Karpas-422 (cell line): ENCODE results near the gene ADGRA1. TPM values are rescaled to one million over a fixed set of nuclear protein-coding genes. Genes with fewer than 3 reads are reported as not detected.
"Not testable (repeated sequence)": the region's sequence is repeated elsewhere in the genome, so short reads cannot be mapped to it uniquely, and the experiment has no call there.

Experiments used
- DNase-seq: peaks from one replicate; pipeline ENCODE4 v3.0.0-alpha.2; 2015
- H2AFZ ChIP-seq: fragments of 200-600 bp; sonication (generic); 2 replicates; pipeline ENCODE4 v1.6.1; 2014; ENCODE audit warnings: antibody characterized with exemption, low read length, mixed read lengths
- H3K27ac ChIP-seq: fragments of 200-600 bp; sonication (generic); 2 replicates; pipeline ENCODE4 v1.5.1; 2014; ENCODE audit warnings: mild to moderate bottlenecking, low read length, moderate library complexity
- H3K27me3 ChIP-seq: fragments of 200-600 bp; sonication (generic); 2 replicates; pipeline ENCODE4 v1.6.1; 2014; ENCODE audit warnings: low read length, mixed read lengths
- H3K36me3 ChIP-seq: fragments of 200-600 bp; sonication (generic); 2 replicates; pipeline ENCODE4 v1.6.1; 2014; ENCODE audit warnings: low read length, mixed read lengths; ENCODE audit not compliant: insufficient read depth
- H3K4me1 ChIP-seq: fragments of 200-600 bp; sonication (generic); 2 replicates; pipeline ENCODE4 v1.6.1; 2014; ENCODE audit warnings: mild to moderate bottlenecking, low read length, mixed read lengths
- H3K4me2 ChIP-seq: fragments of 200-600 bp; sonication (generic); 2 replicates; pipeline ENCODE4 v1.6.1; 2014; ENCODE audit warnings: low read length, low read depth, mild to moderate bottlenecking; ENCODE audit not compliant: poor library complexity, severe bottlenecking
- H3K4me3 ChIP-seq: fragments of 200-600 bp; sonication (generic); 2 replicates; pipeline ENCODE4 v1.5.1; 2014; ENCODE audit warnings: mild to moderate bottlenecking, antibody characterized with exemption, low read length, mixed read lengths
- H3K79me2 ChIP-seq: fragments of 200-600 bp; sonication (generic); 2 replicates; pipeline ENCODE4 v1.6.1; 2014; ENCODE audit warnings: mild to moderate bottlenecking, low read length, mixed read lengths
- H3K9ac ChIP-seq: fragments of 200-600 bp; sonication (generic); 2 replicates; pipeline ENCODE4 v1.6.0; 2014; ENCODE audit warnings: low read length
- H3K9me2 ChIP-seq: fragments of 200-600 bp; sonication (generic), shearing (Covaris generic); replicated peaks from 2 replicates; pipeline ENCODE4 v1.6.0; 2014; ENCODE audit warnings: mild to moderate bottlenecking, low read length, moderate library complexity; ENCODE audit not compliant: insufficient read depth
- H3K9me3 ChIP-seq: fragments of 300-700, 200-600 bp; sonication (generic); 2 replicates; pipeline ENCODE4 v1.6.1; 2014; ENCODE audit warnings: low read length, mixed read lengths
- H4K20me1 ChIP-seq: fragments of 200-600 bp; sonication (generic); 2 replicates; pipeline ENCODE4 v1.6.1; 2014; ENCODE audit warnings: mild to moderate bottlenecking, antibody characterized with exemption, low read length, low read depth; ENCODE audit not compliant: insufficient read depth
- total RNA-seq: library from RNA; depleted of rRNA; stranded (reverse); fragments of >200 nt; shearing (Covaris generic); gene quantifications from 2 replicates; pipeline ENCODE4 v1.2.3, GENCODE V29; 2014; ENCODE audit warnings: low replicate concordance

Gene ADGRA1
- total RNA-seq, 1 experiment from 2014 or later = not detected

DNA sequence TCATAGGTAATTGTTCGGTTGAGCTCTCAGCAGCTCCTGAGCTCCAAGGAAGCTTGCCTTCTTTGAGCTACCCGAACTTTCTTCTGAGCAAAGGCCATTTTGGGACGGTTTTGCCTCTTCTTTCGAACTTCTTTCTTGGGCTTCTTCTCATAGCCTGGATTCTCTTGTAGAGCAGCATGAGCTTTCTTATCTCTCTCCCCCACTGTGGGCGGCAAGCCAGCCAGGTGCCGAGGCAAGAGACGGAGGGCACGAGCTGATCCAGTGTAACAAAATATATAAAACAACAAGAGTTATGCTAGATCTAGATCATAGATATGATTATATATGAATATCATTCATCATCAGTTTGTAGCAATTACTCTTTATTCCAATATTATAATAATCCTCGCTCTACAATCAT is 55.8 kb downstream of the ADGRA1 start:
- H3K4me3 ChIP-seq = no peak overlapping the region
- no peaks in the 10 kb centered on the region for H3K79me2 ChIP-seq
- no peak overlapping the region for H3K4me2 ChIP-seq
- no peaks in the 10 kb centered on the region for H3K27me3 ChIP-seq
- H2AFZ ChIP-seq = no peak overlapping the region
- H3K36me3 ChIP-seq = no peaks in the 10 kb centered on the region
- no peaks in the 10 kb centered on the region for H3K4me1 ChIP-seq
- no peaks in the 10 kb centered on the region for H4K20me1 ChIP-seq
- H3K9ac ChIP-seq = no peak overlapping the region
- H3K27ac ChIP-seq = no peak overlapping the region
- H3K9me3 ChIP-seq = no peaks in the 10 kb centered on the region
- no peaks in the 10 kb centered on the region for H3K9me2 ChIP-seq
- DNase-seq = no peak

DNA sequence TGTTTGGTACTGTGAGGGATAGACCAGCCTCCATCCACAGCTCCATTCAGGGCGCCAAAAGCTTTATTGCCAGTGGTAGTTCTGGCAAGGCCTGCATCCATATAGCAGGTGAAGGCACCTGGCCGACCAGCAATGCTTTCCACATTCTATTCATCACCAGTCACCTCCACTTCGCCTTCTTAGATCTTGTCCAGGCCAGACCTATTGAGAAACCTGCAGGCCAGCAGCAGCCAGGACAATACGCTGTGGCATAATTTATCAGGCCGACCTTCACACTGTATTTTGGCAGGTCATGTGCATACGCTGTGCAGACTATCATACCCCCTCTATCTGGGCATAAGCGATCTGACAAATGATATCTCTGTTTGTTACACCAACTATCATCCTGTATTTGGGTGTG is 57.0 kb downstream of the ADGRA1 start:
- H2AFZ ChIP-seq = no peak overlapping the region
- DNase-seq = no peak
- H3K4me3 ChIP-seq = no peak overlapping the region
- no peaks in the 10 kb centered on the region for H3K36me3 ChIP-seq
- no peaks in the 10 kb centered on the region for H3K9me3 ChIP-seq
- H4K20me1 ChIP-seq = no peaks in the 10 kb centered on the region
- H3K79me2 ChIP-seq = no peaks in the 10 kb centered on the region
- no peak overlapping the region for H3K9ac ChIP-seq
- no peak overlapping the region for H3K4me2 ChIP-seq
- no peaks in the 10 kb centered on the region for H3K4me1 ChIP-seq
- no peaks in the 10 kb centered on the region for H3K27me3 ChIP-seq
- H3K27ac ChIP-seq = no peak overlapping the region
- no peaks in the 10 kb centered on the region for H3K9me2 ChIP-seq

DNA sequence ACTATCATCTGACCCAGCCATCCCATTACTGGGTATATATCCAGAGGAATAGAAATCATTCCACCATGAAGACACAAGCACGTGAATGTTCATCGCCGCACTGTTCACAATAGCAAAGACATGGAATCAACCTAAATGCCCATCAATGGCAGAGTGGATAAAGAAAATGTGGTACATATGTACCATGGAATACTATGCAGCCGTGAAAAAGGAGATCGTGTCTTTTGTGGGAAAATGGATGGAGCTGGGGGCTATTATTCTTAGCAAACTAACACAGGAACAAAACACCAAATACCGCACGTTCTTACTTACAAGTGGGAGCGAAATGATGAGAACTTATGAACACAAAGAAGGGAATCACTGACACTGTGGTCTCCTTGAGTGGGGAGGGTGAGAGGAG is 62.5 kb downstream of the ADGRA1 start:
- Histone ChIP-seq H3K4me1 (no peaks in the 10 kb centered on the region), H2AFZ (no peak overlapping the region), H3K4me2 (no peak overlapping the region), H3K4me3 (no peak overlapping the region), H3K9ac (no peak overlapping the region), H3K27ac (no peak overlapping the region), H3K27me3 (no peaks in the 10 kb centered on the region), H3K9me3 (no peaks in the 10 kb centered on the region), H3K9me2 (no peaks in the 10 kb centered on the region), H4K20me1 (no peaks in the 10 kb centered on the region), H3K79me2 (no peaks in the 10 kb centered on the region), H3K36me3 (no peaks in the 10 kb centered on the region)
- DNase-seq = no peak

DNA sequence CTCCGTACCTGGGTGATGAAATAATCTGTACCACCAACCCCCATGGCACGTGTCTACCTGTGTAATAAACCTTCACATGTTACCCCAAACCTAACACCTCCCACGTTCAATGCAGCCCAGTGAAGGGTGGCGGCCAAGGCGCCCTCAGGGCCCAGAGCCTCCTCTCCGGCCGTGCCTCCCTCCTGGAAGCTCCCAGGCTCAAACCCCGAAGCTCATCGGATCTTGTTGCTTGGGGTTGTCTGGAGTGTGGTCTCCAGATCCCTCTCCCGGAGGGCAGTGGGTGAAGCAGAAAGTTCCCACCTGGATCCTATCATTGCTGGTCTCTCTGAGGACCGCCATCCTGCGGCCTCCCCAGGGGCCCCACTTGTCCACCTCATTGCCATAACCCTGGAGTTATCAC is 62.9 kb downstream of the ADGRA1 start:
- no peak for DNase-seq
- no peak overlapping the region for H3K27ac ChIP-seq
- no peaks in the 10 kb centered on the region for H4K20me1 ChIP-seq
- H3K9me2 ChIP-seq = no peaks in the 10 kb centered on the region
- H2AFZ ChIP-seq = no peak overlapping the region
- no peak overlapping the region for H3K4me2 ChIP-seq
- no peaks in the 10 kb centered on the region for H3K4me1 ChIP-seq
- no peak overlapping the region for H3K9ac ChIP-seq
- no peak overlapping the region for H3K4me3 ChIP-seq
- no peaks in the 10 kb centered on the region for H3K36me3 ChIP-seq
- no peaks in the 10 kb centered on the region for H3K9me3 ChIP-seq
- no peaks in the 10 kb centered on the region for H3K27me3 ChIP-seq
- H3K79me2 ChIP-seq = no peaks in the 10 kb centered on the region

DNA sequence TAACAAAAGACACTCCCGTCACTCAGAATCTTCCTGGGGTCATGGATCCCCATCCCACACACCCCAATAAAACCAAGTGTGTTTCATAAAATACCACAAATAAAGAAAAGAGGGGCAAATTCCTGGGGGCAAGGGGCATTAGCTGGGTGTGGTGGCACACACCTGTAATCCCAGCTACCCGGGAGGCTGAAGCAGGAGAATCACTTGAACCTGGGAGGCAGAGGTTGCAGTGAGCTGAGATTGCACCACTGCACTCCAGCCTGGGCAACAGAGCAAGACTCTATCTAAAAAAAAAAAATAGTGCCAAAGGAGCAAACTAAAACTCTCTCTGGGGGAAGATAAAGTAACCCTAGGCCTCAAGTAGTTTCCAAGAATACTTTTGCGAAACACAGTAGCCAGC is 63.3 kb downstream of the ADGRA1 start:
- H3K36me3 ChIP-seq, H3K4me3 ChIP-seq, H3K9me2 ChIP-seq, H3K27me3 ChIP-seq, H3K4me1 ChIP-seq, H2AFZ ChIP-seq, H3K4me2 ChIP-seq, H3K9ac ChIP-seq, H3K9me3 ChIP-seq, H3K79me2 ChIP-seq, H3K27ac ChIP-seq, DNase-seq, H4K20me1 ChIP-seq: not testable (repeated sequence)

DNA sequence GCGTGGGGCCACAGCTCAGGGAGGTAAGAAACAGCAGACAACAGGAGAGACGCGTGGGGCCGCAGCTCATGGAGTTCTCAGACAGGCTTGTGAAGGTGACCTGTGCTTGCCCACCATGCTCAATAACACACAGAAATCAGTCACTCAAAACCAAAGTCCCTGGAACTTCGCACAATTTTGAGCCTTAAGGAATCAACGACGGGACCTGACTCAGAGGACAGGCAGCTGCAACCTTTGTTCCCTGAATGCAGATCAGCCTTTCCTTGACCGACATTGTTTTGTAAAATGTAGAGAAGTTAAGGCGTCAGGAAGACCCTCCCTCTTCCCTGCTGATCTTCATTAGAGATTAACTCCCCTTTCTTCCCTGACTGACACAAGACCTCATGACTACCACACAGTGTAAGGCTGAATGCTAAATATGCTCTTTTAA is 63.8 kb downstream of the ADGRA1 start:
- Histone ChIP-seq H2AFZ (no peak overlapping the region), H3K27ac (no peak overlapping the region), H3K4me3 (no peak overlapping the region), H3K4me2 (no peak overlapping the region), H3K79me2 (no peaks in the 10 kb centered on the region), H3K36me3 (no peaks in the 10 kb centered on the region), H3K9me3 (no peaks in the 10 kb centered on the region), H4K20me1 (no peaks in the 10 kb centered on the region), H3K9ac (no peak overlapping the region), H3K27me3 (no peaks in the 10 kb centered on the region), H3K4me1 (no peaks in the 10 kb centered on the region), H3K9me2 (no peaks in the 10 kb centered on the region)
- DNase-seq = no peak

DNA sequence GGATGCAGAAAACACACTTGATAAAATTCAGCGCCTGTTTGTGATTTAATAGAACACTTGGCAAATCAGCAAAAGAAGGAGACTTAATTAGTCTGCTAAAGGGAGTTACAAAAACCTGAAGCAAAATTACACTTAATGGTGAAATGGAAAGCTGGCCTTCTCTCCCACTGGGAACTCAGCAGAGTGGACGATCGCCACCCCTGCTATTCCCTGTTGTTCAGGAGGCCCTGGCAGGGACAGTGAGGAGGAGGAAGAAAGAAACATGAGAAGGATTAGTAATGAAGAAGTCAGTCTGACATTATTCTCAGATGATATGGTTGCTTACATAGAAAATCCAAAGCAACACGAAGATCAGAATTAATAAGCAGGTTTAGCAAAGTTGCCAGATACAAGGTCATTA is 66.7 kb downstream of the ADGRA1 start:
- Histone ChIP-seq H3K36me3 (no peaks in the 10 kb centered on the region), H3K27ac (no peak overlapping the region), H3K9ac (no peak overlapping the region), H3K4me2 (no peak overlapping the region), H3K79me2 (no peaks in the 10 kb centered on the region), H3K4me3 (no peak overlapping the region), H3K27me3 (no peaks in the 10 kb centered on the region), H3K4me1 (no peaks in the 10 kb centered on the region), H3K9me2 (no peaks in the 10 kb centered on the region), H4K20me1 (no peaks in the 10 kb centered on the region), H2AFZ (no peak overlapping the region), H3K9me3 (no peaks in the 10 kb centered on the region)
- no peak for DNase-seq

DNA sequence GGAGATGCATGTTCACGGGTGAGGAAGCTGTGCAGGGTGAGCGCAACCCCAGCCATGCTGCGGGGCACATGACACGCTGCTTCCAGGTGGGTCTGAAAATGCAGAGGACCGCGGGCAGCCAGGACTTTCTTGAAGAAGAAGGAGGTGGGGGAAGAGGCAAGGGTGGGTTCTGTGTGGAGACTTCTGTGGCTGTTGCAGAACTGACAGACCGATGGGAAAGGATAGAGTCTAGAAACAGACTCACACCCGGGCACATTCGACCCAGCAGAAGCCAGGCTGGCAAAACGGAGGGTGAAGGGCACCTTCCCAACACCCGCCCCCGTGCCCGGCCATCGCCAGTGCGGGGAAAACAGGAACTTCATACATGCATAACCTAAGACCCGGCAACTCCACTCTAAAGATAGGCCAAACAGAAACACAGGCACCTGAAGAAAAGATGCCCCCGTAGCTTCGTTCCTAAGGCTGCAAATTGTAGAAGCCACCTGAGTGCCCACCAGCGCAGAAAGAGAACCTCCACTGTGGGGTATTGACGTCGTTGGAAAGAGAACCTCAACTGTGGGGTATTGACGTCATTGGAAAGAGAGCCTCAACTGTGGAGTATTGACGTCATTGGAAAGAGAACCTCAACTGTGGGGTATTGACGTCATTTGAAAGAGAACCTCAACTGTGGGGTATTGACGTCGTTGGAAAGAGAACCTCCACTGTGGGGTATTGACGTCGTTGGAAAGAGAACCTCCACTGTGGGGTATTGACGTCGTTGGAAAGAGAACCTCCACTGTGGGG is 67.5 kb downstream of the ADGRA1 start:
- Histone ChIP-seq H3K9ac (no peak overlapping the region), H4K20me1 (no peaks in the 10 kb centered on the region), H3K9me2 (no peaks in the 10 kb centered on the region), H3K4me3 (no peak overlapping the region), H3K27ac (no peak overlapping the region), H3K9me3 (no peaks in the 10 kb centered on the region), H3K79me2 (no peaks in the 10 kb centered on the region), H3K27me3 (no peaks in the 10 kb centered on the region), H3K4me1 (no peaks in the 10 kb centered on the region), H3K36me3 (no peaks in the 10 kb centered on the region), H2AFZ (no peak overlapping the region), H3K4me2 (no peak overlapping the region)
- DNase-seq = no peak
